Raji (cell line): Measurements from ENCODE around the gene THPO.

Source experiments
- POLR2A ChIP-seq: IDR thresholded peaks from 2 replicates; pipeline ENCODE4 v1.6.1; 2011; ENCODE audit warnings: low read depth, low read length, control low read depth; ENCODE audit not compliant: insufficient read depth

THPO gene

DNA sequence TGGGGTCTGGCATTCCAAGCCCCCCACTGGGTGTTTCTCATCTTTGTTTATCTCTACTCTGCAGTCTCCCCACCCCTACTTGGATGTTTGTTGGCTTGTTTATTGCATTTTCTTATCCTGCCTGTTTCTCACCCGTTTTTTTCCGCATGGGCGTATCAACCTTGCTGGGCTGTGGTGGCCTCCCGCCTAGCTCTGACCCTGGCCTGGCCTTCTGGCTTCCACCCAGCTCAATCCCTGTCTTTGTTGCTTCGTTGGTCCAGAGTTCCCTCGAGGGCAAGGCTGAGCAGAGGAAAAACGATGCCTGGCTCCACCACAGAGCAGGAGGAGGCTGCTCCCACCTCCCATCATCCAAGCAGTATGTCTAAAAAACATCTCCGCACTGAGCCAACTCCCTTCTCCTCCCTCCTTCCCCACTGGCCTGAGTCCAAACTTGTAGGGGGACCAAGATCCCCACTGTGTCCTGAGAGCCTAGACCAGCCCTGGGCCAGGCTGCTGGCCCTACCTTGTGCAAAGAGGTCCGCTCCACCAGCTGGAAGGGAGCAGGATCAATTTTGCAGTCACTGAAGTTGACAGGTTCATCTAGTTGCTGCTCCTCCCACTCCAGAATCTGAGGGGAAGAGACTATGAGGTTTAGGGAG, 26.4 kb downstream of the THPO start:
- TF ChIP-seq POLR2A = no peak

GRCh38 chr3:184350618-184351017, 27.4 kb downstream of the THPO start:
- no peak for TF ChIP-seq POLR2A

- TF ChIP-seq POLR2A = no peak
These were observed 28.2 kb downstream of the THPO start for GRCh38 chr3:184349563-184350470.

GRCh38 chr3:184348057-184348382, 30.0 kb downstream of the THPO start:
- no peak for TF ChIP-seq POLR2A

DNA sequence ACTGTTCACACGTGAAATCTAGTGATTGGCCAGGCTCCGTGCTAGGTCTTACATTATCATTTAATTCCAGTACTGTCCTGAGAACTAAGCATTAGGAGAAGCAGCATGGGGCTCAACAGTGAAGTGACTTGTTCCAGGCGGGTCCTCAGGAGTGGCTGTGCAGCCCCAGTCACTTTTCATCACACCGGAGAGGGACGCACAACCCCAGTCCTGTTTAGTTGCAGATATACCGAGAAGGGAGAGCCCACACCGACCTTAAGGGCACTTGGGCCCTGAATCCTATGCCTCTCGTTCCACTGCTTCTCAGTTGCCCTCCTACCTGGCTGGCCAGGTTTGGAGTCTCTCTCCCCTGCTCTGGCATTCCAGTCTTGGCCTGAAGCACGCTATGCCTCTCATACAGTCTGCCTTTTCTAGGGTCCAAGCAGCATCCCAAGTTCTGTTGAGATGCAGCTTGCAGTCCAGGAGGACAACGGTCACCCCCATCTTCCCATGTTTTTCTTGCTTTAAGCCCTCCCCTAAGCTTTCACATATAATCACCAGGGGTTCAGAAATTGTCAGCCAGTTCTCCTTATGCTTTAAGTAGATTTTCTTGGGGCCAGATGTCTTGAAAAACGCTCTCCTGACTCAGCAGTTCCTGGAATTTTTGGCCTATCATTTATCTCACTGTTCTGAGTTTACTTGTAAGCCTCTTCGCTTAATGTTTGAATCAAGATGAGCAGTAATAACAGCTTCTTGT, 30.5 kb downstream of the THPO start:
- TF ChIP-seq POLR2A = no peak

DNA sequence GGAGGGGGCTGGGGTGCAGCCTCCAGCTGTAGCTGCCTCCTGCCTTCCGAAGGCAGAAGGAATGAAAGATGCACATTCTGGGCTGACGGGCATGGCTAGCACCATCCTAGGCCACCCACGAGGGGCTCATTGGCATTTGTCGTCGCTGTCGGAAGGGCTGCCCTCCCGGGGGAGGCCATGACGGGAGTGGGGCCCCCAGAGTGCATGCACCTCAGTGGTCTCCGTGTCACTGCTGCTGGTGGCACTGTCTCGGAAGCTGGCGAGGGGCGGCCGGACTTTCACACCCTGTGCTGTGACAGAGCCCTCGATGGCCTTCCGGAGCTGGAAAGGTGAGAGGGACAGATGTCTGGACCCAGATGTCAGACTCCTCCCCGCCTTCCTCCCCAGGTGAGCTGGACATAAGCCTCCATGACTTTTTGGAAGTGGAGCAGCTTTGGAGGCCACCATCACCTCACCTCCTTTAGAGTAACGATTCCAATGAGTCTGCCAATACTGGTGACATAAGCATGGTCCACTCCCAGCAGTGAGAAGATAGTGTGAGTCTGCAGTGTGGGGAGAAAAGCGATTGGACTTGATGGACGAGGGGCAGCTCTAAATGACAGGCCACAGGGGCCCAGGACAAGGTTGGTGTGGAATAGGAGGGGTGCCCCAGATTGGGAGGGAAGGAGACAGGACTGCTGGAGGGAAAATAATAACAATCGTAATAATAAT, 31.4 kb downstream of the THPO start:
- TF ChIP-seq POLR2A = no peak

DNA sequence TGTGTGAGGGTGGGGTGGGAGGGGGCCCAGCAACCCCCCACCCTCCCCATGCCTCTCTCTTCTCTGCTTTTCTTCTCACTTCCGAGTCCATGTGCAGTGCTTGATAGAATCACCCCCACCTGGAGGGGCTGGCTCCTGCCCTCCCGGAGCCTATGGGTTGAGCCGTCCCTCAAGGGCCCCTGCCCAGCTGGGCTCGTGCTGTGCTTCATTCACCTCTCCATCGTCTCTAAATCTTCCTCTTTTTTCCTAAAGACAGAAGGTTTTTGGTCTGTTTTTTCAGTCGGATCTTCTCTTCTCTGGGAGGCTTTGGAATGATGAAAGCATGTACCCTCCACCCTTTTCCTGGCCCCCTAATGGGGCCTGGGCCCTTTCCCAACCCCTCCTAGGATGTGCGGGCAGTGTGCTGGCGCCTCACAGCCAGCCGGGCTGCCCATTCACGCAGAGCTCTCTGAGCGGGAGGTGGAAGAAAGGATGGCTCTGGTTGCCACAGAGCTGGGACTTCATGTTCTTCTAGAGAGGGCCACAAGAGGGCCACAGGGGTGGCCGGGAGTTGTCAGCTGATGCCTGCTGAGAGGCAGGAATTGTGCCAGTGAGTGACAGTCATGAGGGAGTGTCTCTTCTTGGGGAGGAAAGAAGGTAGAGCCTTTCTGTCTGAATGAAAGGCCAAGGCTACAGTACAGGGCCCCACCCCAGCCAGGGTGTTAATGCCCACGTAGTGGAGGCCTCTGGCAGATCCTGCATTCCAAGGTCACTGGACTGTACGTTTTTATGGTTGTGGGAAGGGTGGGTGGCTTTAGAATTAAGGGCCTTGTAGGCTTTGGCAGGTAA, 32.5 kb downstream of the THPO start:
- TF ChIP-seq POLR2A = no peak

GRCh38 chr3:184344579-184345316, 33.3 kb downstream of the THPO start:
- TF ChIP-seq POLR2A = no peak

- TF ChIP-seq POLR2A = no peak
These were observed 34.7 kb downstream of the THPO start for GRCh38 chr3:184343200-184343876.

DNA sequence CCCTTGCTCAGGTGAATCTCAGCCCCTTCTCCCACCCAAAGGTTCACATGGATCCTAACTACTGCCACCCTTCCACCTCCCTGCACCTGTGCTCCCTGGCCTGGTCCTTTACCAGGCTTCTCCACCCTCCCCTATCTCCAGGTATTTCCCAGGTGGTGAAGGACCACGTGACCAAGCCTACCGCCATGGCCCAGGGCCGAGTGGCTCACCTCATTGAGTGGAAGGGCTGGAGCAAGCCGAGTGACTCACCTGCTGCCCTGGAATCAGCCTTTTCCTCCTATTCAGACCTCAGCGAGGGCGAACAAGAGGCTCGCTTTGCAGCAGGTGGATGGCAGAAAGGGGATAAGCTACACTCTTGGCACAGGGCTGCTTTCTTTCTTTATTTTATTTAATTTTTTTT, 36.1 kb downstream of the THPO start:
- no peak for TF ChIP-seq POLR2A

GRCh38 chr3:184339001-184339400, 39.0 kb downstream of the THPO start:
- TF ChIP-seq POLR2A = no peak

DNA sequence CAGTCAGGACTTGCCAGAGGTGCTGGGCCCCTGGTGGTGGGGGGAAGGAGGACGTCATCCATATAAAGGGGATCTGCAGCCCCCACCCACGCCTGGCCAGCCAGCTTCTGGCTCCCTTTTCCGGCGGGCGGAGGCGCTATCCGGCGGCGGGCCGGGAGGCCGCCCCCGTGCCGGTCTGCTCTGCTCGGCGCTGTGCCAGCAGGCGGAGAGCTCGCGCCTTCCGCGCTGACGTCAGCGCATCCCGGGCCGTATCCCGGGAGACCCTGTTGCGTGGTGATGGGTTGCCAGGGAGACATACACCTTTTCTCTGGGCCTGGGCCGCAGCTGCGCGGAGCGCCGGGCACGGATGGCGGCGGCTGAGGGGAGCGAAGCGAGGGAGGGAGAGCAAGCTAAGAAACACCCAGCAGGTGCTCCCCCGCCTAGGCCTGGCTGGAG, 39.5 kb downstream of the THPO start:
- no peak for TF ChIP-seq POLR2A

DNA sequence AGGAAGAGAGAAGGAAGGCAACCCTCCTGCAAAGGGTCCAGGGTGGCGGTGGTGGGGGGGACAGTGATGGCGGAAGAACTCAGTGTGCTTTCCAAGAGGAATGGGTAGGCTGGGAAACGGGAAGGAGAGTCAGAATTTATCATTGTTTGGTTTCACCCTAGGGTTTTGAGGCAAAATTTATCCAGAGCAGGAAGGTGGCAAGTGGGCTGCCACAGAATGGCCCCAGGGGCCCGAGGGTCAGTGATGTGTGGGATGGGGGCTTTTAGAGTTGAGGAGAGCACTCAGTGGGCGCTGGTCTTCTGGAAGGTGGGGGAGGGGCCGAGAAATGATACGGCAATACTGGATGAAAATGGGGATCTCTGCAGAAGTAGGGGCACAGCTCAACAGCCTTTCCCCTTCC, 40.0 kb downstream of the THPO start:
- no peak for TF ChIP-seq POLR2A
